ENCODE measurements around the gene CTNNA2. TPM values are rescaled to one million over a fixed set of nuclear protein-coding genes. Genes with fewer than 3 reads are reported as not detected.

CTNNA2 gene
- total RNA-seq: not detected

DNA sequence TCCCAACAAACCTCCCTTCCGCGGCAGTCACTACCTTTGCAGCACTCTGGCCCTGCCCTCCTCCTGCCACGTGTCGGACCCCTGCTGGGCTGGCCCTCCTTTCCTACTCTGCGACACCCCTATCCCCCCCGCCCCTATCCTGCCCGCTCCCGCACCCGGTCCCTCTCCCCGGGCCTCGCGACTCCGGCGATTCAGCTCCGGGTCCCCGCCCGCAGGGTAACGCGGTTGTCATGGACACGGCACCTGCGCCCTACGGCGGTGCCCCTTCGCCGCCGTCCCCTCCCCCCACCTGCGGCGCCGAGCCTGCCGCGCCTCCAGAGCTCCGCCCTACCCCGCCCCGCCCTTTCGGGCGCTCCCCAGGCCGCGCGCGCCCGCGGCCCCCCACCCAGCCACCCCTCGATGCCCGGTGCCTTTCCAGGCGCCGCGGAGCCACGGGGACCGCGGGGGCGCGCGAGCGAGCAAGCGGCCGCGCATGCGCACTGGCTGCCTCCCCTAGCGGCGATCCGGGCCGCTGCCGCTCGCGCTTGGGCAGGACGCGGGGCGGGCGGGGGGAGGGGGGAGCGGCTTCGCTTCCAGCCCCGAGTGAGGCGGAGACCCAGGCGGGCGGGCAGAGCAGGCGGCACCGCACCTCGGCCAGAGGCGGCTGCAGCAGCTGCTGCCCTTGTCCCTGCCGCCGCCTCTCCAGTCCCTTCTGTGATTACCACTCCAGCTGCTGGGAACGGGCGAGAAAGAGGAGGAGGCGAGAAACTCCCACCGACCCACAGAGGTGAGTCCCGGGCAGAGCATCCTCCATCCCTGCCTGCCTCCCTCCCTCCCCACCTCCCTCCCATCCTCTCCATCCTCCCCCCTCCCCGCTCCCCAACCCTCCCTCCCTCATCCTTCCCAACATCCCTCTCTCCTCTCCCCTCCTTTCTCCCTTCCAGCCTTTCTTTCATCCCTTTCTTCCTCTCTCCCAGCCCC, at the start of gene CTNNA2:
Gene CTNNA2, plus strand, starts transcription at position 610 of the 960 bp plus-strand sequence.
- TF ChIP-seq, protein P1, sequence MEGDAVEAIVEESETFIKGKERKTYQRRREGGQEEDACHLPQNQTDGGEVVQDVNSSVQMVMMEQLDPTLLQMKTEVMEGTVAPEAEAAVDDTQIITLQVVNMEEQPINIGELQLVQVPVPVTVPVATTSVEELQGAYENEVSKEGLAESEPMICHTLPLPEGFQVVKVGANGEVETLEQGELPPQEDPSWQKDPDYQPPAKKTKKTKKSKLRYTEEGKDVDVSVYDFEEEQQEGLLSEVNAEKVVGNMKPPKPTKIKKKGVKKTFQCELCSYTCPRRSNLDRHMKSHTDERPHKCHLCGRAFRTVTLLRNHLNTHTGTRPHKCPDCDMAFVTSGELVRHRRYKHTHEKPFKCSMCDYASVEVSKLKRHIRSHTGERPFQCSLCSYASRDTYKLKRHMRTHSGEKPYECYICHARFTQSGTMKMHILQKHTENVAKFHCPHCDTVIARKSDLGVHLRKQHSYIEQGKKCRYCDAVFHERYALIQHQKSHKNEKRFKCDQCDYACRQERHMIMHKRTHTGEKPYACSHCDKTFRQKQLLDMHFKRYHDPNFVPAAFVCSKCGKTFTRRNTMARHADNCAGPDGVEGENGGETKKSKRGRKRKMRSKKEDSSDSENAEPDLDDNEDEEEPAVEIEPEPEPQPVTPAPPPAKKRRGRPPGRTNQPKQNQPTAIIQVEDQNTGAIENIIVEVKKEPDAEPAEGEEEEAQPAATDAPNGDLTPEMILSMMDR (IDR thresholded peaks at IDR 0.05; ENCODE audit: low read depth): no peak

DNA sequence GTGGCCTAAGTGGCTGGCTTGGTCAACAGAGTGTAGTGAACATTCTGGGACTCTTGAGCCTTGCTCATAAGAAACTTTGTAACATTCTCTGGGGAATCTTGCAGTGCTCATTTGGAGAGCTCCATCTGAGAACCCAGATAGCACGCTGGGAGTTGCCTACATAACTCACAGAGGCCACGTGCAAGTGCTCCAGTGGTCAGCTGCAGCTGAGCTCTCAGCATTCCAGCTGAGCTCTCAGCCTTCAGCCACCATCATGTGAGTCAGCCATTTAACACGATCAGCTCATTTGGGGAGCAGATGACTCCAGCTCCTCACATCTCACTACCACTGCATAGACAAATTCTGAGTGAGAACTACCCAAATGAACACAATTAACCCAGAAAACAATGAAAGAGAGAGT, 25.5 kb upstream of the CTNNA2 start:
- TF ChIP-seq, protein P1 (IDR thresholded peaks at IDR 0.05; ENCODE audit: low read depth): no peak

DNA sequence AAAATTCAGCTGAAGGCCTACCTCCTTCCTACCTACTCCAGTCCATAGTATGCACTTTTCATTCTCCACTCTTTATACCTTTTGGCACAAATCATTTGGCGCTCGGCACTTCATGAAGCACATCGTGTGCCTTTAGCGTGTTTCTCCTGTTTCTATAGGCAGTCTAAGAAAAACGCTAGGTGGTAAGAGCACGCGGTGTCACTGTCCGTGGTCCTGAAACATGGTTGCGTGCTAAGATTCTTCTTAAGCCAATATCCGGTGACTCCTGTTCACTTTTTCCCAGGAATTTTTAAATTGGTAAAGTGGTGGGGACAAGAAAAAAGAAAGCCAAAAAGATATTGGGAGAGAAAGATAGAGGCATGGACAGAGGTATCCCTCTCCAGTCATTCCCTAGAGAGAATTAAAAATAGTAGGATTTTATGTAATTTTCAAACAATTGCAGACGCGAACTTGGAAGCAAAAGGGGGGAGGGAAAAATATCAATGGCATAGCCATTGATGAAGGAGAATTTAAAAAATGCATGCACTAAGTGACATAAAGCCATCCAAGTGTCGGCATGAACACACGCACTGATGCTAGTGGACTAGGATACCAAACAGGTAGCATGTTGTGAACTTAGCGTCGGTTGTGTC, 1.4 kb upstream of the CTNNA2 start:
- TF ChIP-seq, protein P1 (IDR thresholded peaks at IDR 0.05; ENCODE audit: low read depth): no peak

DNA sequence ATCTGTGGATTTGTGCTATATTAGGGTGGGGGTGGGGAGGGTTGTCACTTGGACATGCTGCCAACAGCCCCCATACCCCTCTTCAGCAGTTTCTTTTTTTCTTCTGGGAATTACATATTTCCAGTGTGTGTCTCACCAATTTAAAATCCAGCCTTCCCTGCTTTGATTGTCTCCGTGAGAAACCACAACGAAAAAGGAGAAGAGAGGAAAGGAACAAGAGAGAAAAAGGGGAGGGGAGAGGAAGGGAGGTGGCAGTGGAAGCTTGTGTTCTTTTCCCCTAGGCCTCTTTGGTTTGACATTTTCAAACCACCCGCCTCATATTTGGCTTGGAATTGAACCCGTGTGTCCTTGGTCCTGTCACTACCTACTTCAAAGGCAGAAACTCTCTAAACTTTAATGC, 860 bp downstream of the CTNNA2 start:
- TF ChIP-seq, protein P1 (IDR thresholded peaks at IDR 0.05; ENCODE audit: low read depth): no peak

DNA sequence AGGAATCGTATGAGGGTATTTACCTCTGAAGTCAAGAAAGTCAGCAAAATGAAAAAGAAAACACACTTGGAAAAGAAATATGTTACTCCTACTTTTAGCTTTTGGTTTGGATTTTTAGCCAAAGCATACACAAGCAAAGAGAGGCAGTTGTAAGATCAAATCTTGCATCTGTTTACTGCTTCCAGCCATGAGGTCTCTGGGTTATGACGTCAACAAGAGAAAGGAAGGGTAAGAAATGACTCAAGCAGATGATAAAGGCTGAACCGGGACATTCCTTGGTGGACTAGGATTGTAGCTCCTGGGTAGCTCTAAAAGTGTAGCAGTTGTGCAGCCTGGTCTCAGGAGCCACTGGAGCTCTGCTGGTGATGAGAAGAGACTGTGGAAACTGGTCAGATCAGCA, 16.8 kb downstream of the CTNNA2 start:
- TF ChIP-seq, protein P1 (IDR thresholded peaks at IDR 0.05; ENCODE audit: low read depth): no peak

DNA sequence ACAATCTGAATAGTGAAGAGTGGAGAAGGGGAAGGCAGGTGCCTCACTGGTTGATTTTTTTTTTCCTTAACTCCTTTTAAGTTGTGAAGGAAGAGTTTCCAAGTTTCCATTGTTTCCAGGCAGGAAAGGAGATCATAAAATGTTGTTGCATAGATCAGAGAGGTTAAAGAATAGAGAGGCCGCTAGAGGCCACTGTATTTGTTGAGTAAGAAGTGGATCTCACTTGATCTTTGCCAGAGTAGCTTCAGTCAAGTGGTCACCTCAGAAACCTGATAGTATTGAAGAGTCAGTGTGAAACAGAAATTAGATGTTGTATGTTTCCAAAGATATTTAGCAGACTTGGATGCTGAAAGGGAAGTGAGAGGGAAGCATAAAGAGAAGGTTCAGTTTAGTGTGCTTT, 17.6 kb downstream of the CTNNA2 start:
- TF ChIP-seq, protein P1 (IDR thresholded peaks at IDR 0.05; ENCODE audit: low read depth): no peak

DNA sequence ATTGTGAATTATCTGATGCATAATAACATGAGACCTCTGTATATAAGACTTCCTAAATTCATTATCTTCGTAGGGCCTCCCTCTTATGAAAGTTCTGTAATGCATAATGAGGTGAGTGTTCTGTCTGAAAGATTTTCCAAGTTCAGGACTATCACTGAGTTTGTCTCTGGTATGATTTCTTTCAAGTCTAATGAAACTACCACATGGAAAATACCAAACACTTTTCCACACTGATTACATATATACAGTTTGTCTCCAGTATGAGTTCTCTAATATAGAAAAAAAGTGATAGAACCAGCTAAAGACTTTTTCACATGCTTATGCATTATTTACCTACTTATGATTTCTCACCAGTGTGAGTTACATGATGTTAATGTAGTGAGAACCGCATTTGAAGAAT, 34.7 kb downstream of the CTNNA2 start:
- TF ChIP-seq, protein P1 (IDR thresholded peaks at IDR 0.05; ENCODE audit: low read depth): no peak

All from subcutaneous adipose tissue (tissue), 4 donors.